Fibroblast of lung (primary cell): ENCODE results near the gene TNFSF12. TPM values are rescaled to one million over a fixed set of nuclear protein-coding genes. Genes with fewer than 3 reads are reported as not detected.
"Not testable (repeated sequence)": the region's sequence is repeated elsewhere in the genome, so short reads cannot be mapped to it uniquely, and the experiment has no call there.

Experiments
- DNase-seq, 2 donors: peaks; one replicate each; pipeline versions ENCODE4 v3.0.0 to v3.0.0-alpha.2; 2010; ENCODE audit warnings: low read depth in 2 of 2
- H2AFZ ChIP-seq: 2 replicates; pipeline ENCODE4 v1.5.1; 2012; ENCODE audit warnings: low read length, control low read depth, inconsistent platforms
- H3K27ac ChIP-seq: 2 replicates; pipeline ENCODE4 v1.5.1; 2011; ENCODE audit warnings: low read length, control low read depth; ENCODE audit not compliant: insufficient read depth
- H3K27me3 ChIP-seq: 2 replicates; pipeline ENCODE4 v1.5.1; 2011; ENCODE audit warnings: mild to moderate bottlenecking, low read length; ENCODE audit not compliant: control insufficient read depth, insufficient read depth
- H3K36me3 ChIP-seq: 2 replicates; pipeline ENCODE4 v1.5.1; 2011; ENCODE audit warnings: low read length; ENCODE audit not compliant: control insufficient read depth, insufficient read depth
- H3K4me1 ChIP-seq: 2 replicates; pipeline ENCODE4 v1.5.1; 2011; ENCODE audit warnings: low read length; ENCODE audit not compliant: control insufficient read depth, insufficient read depth; ENCODE audit errors: extremely low read depth
- H3K4me2 ChIP-seq: 2 replicates; pipeline ENCODE4 v1.5.1; 2011; ENCODE audit warnings: low read length, control low read depth; ENCODE audit not compliant: insufficient read depth; ENCODE audit errors: extremely low read depth
- H3K4me3 ChIP-seq, 4 experiments: fragments of 200-600 bp in 1 of 4; sonication (generic) in 1 of 4; replicated peaks in 1 of 4; 2 replicates each; pipeline ENCODE4 v1.5.1; 2011 to 2016; ENCODE audit warnings: low read length in 4 of 4, low read depth in 3 of 4, mild to moderate bottlenecking in 3 of 4, control low read depth in 2 of 4, inconsistent platforms in 1 of 4, mixed read lengths in 1 of 4; ENCODE audit not compliant: insufficient read depth in 1 of 4; ENCODE audit errors: control extremely low read depth in 1 of 4
- H3K79me2 ChIP-seq: 2 replicates; pipeline ENCODE4 v1.5.1; 2012; ENCODE audit warnings: mild to moderate bottlenecking, low read length, inconsistent platforms; ENCODE audit not compliant: control insufficient read depth, insufficient read depth
- H3K9ac ChIP-seq: 2 replicates; pipeline ENCODE4 v1.5.1; 2011; ENCODE audit warnings: mild to moderate bottlenecking, low read length, control low read depth; ENCODE audit not compliant: insufficient read depth
- H3K9me3 ChIP-seq: 2 replicates; pipeline ENCODE4 v1.5.1; 2012; ENCODE audit warnings: low read depth, low read length; ENCODE audit not compliant: control insufficient read depth, insufficient read depth
- H4K20me1 ChIP-seq: 2 replicates; pipeline ENCODE4 v1.5.1; 2011; ENCODE audit warnings: low read length; ENCODE audit not compliant: control insufficient read depth, insufficient read depth; ENCODE audit errors: extremely low read depth
- CTCF ChIP-seq, 2 donors: IDR thresholded peaks in 1 of 2; conservative IDR thresholded peaks in 1 of 2; 1 replicate in 1 of 2; 2 replicates in 1 of 2; pipeline ENCODE4 v1.5.1; 2011 to 2012; ENCODE audit warnings: low read length in 2 of 2, control low read depth in 1 of 2, inconsistent platforms in 1 of 2, low read depth in 1 of 2, mild to moderate bottlenecking in 1 of 2
- EZH2 ChIP-seq: IDR thresholded peaks from 2 replicates; pipeline ENCODE4 v1.5.1; 2012; ENCODE audit warnings: low read length, control low read depth, mild to moderate bottlenecking; ENCODE audit errors: missing control alignments
- polyA plus RNA-seq, 2 donors: library from polyadenylated mRNA; depleted of rRNA in 1 of 2; stranded (reverse) in 1 of 2; unstranded in 1 of 2; fragments of >200 nt; gene quantifications; 2 replicates each; pipeline ENCODE4 v1.2.1, GENCODE V29; 2011 to 2012; ENCODE audit warnings: missing spikeins in 1 of 2
- total RNA-seq: library from RNA; depleted of rRNA; stranded (reverse); fragments of >200 nt; gene quantifications from 2 replicates; pipeline ENCODE4 v1.2.1, GENCODE V29; 2014

TNFSF12 gene
- total and polyA plus RNA-seq, 2 donors (not counting 1 experiment from before 2014, with no cell fraction given): 9.6 to 34.4 TPM

- H3K9ac ChIP-seq: no peak overlapping the region
- no peak overlapping the region for H3K27ac ChIP-seq
- no peaks in the 10 kb centered on the region for H3K9me3 ChIP-seq
- no peaks in the 10 kb centered on the region for H4K20me1 ChIP-seq
- no peak for DNase-seq
- H3K4me1 ChIP-seq: peaks cover 42% of the 10 kb centered on the region
- H2AFZ ChIP-seq: no peak overlapping the region
- H3K27me3 ChIP-seq: no peaks in the 10 kb centered on the region
- TF ChIP-seq EZH2: no peak
- TF ChIP-seq CTCF (conservative IDR thresholded peaks at IDR 0.05 in 1 of 2, IDR thresholded peaks at IDR 0.05 in 1 of 2; ENCODE audit: low read depth in 1 of 2, low read length in 2 of 2): no peak
- no peak overlapping the region for H3K4me3 ChIP-seq
- H3K36me3 ChIP-seq: peaks cover 35% of the 10 kb centered on the region
- H3K4me2 ChIP-seq: no peak overlapping the region
- peaks cover 8% of the 10 kb centered on the region for H3K79me2 ChIP-seq
These were observed 42.7 kb downstream of the TNFSF12 start for GRCh38 chr17:7591596-7591995.

GRCh38 chr17:7592422-7593021 lies 43.7 kb downstream of the TNFSF12 start:
- peaks cover 36% of the 10 kb centered on the region for H3K36me3 ChIP-seq
- H4K20me1 ChIP-seq: no peaks in the 10 kb centered on the region
- H3K9me3 ChIP-seq: no peaks in the 10 kb centered on the region
- H2AFZ ChIP-seq: no peak overlapping the region
- H3K79me2 ChIP-seq: peaks cover 7% of the 10 kb centered on the region
- peaks cover 36% of the 10 kb centered on the region for H3K4me1 ChIP-seq
- H3K9ac ChIP-seq: no peak overlapping the region
- no peak for DNase-seq
- no peak overlapping the region for H3K4me2 ChIP-seq
- H3K27ac ChIP-seq: no peak overlapping the region
- TF ChIP-seq CTCF (conservative IDR thresholded peaks at IDR 0.05 in 1 of 2, IDR thresholded peaks at IDR 0.05 in 1 of 2; ENCODE audit: low read depth in 1 of 2, low read length in 2 of 2) (no peak), EZH2 (no peak)
- no peaks in the 10 kb centered on the region for H3K27me3 ChIP-seq
- H3K4me3 ChIP-seq: no peak overlapping the region

- Histone ChIP-seq H3K4me3 (no peak overlapping the region), H3K9ac (no peak overlapping the region), H3K4me2 (no peak overlapping the region), H3K27me3 (no peaks in the 10 kb centered on the region), H3K36me3 (peaks cover 36% of the 10 kb centered on the region), H2AFZ (no peak overlapping the region), H3K9me3 (no peaks in the 10 kb centered on the region), H3K27ac (no peak overlapping the region), H4K20me1 (no peaks in the 10 kb centered on the region), H3K79me2 (peaks cover 7% of the 10 kb centered on the region), H3K4me1 (peaks cover 29% of the 10 kb centered on the region)
- no peak for DNase-seq
- no peak for TF ChIP-seq EZH2
- no peak for TF ChIP-seq CTCF (conservative IDR thresholded peaks at IDR 0.05 in 1 of 2, IDR thresholded peaks at IDR 0.05 in 1 of 2; ENCODE audit: low read depth in 1 of 2, low read length in 2 of 2)
These were observed 44.4 kb downstream of the TNFSF12 start for GRCh38 chr17:7593296-7593695.

- not testable (repeated sequence) for H3K27me3 ChIP-seq, H3K4me3 ChIP-seq, H2AFZ ChIP-seq, H3K4me1 ChIP-seq, H4K20me1 ChIP-seq, H3K27ac ChIP-seq, H3K9me3 ChIP-seq, H3K79me2 ChIP-seq, DNase-seq, H3K4me2 ChIP-seq, H3K9ac ChIP-seq
- peaks cover 21% of the 10 kb centered on the region for H3K36me3 ChIP-seq
These were observed 48.7 kb downstream of the TNFSF12 start for GRCh38 chr17:7597561-7597960.
